ENCODE data around the gene MAGI2.
"Not testable (repeated sequence)": the region's sequence is repeated elsewhere in the genome, so short reads cannot be mapped to it uniquely, and the experiment has no call there.

The MAGI2 gene

GRCh38 chr7:78523930-78524329, 929.5 kb downstream of the MAGI2 start:
- FAIRE-seq, result no peak

- no peak for FAIRE-seq
Measured at GRCh38 chr7:78521961-78522360, 931.5 kb downstream of the MAGI2 start.

DNA sequence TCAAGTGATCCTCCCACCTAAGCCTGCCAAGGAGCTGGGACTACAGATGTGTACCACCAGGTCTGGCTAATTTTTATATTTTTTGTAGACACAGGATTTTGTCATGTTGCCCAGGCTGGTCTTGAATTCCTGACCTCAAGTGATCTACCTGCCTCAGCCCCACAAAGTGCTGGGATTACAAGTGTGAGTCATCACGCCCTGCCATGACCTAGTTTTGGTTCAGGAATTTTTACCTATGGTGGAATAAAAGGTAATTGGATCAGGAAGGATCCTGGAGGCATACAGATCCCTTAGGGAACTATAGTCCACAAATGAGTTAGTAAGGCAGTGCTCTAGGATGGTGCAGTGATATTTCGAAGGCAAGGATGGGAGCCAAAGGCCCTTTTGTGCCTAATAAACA, 937.0 kb downstream of the MAGI2 start:
- FAIRE-seq, result no peak

GRCh38 chr7:78514634-78515033, 938.8 kb downstream of the MAGI2 start:
- FAIRE-seq, result no peak

DNA sequence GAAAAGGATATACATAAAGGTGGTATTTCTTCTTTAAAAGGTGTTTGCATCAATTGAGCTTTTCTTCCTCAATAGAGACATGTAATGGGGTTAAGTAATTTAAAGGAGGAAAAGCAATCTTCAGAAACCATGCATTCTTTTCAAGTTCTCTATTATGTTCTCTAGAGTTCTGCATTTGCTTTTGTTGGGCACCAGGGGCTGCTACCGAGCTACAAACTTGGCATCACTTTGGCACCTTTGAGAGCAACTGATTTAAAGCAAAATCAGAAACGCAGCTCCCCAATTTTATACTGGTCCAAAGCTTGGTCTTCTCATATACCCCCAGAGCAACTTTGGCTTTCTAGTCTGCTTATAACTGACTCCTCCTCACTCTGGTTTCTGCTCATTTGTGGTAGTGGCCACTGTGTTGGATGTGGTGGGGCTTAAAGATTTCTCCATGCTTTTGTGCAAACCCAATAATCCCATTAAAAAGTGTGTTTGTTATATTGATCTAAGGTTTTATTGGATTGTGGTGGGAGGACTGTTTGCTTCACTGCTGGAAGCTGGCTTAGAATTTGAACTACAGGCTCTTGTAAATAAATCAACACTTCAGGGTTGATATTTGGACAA, 942.8 kb downstream of the MAGI2 start:
- no peak for FAIRE-seq

- FAIRE-seq, result not testable (repeated sequence)
Measured at GRCh38 chr7:78503301-78503700, 950.2 kb downstream of the MAGI2 start.

DNA sequence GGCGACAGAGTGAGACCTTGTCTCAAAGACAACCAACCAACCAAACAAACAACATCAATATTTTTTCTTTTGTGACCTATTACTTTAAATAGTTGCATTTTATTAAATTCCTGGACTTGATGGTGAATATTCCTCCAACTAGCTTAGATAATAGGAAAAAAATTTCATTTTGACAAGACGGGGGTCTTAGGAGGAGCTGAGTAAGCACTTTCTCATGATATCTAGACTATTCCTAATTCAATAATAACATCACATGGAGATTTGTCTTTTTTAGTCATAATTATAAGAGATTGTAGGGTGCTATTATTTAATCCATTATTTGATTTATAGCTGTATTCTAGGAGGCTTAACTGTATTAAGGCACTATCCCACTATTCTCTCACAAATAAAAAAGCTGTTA, 952.4 kb downstream of the MAGI2 start:
- FAIRE-seq, result no peak

DNA sequence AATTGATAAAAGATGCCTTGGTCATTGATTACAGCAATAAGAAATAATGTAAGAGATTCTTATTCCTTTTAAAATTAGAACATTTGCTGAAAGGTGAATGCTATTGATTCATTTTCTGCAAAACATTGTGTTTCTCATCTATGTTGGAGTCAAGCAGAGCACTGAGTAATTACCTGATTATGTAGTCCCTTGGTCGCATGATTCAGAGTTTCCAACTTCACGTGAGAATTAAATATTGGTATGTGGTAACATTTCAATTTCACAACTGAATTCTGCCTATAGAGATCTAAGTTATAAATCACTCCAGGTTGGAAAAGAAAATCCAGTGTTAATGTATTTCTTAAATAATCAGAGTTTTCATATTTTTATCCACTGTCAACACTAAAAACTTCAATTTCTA, 953.5 kb downstream of the MAGI2 start:
- FAIRE-seq, result no peak

- no peak for FAIRE-seq
Measured at GRCh38 chr7:78499283-78499682, 954.2 kb downstream of the MAGI2 start.

DNA sequence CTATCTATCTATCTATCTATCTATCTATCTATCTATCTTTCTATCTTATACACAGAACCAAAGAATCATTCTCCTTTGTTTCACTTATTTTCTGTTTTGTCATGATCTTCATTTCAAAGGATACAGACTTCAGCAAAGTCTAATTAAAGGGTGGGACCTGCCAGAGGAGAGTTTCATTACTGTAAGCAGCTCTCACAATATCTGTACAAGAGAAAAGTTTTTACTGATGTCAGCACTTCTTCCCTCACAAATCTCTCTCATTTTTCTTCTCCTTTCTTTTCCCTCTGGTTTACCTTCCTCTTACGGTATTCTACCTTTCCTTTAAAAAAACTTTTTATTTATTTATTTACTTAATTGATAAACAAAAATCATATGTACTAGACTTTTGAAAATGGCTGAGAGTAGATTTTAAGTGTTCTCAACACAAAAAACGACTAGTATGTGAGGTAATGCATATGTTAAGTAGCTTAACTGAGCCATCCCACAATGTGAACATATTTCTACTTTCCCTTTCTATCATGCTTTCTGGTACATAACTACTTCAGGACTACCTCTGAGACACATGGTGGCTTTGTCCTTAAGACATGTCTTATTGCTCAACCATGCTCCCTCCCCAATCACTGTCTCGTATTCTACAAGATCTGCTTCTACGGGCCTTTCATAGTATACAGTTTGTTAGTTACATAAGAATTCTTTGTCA, 955.6 kb downstream of the MAGI2 start:
- no peak for FAIRE-seq

GRCh38 chr7:78496096-78496630, 957.3 kb downstream of the MAGI2 start:
- FAIRE-seq, result no peak

DNA sequence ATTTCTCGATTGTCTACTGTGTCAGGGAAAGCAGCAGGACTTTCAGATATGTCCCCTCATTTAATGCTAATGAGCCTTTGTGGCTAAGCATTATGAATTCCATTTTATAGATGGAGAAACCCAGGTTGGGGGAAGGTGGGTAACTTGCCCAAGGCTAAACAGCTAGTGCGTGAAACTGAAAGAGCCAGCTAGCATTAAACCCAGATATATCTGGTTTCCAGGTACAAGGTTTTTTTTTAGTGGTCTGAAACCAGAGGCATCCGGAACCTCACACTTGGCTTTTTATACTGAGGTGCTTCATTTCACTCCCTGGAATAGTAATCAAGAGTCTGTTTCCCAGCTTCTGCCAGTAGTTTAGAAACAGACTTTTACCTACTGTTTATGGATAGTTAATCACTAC, 960.1 kb downstream of the MAGI2 start:
- no peak for FAIRE-seq

GRCh38 chr7:78492146-78492545, 961.3 kb downstream of the MAGI2 start:
- no peak for FAIRE-seq

- no peak for FAIRE-seq
Measured at GRCh38 chr7:78490524-78490923, 962.9 kb downstream of the MAGI2 start.

GRCh38 chr7:78489476-78490240, 963.8 kb downstream of the MAGI2 start:
- FAIRE-seq, result no peak

DNA sequence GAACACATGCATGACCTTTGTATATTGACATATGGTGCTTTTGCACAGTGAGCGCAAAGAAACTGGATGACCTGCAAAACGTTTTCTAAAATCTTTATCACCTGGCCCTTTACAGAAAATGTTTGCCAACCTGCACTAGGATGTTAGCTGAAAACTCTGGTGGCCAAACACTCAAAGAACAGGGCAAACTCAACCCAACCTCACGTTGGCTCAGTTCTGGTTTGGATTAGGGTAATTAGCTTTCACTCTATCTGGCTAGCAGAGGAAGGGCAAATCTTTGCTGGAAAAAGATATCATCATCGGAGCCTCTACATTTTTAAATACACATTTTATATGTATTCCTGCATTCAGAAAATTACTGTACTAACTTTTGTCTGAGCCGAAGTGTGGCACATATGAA, 966.0 kb downstream of the MAGI2 start:
- no peak for FAIRE-seq

GRCh38 chr7:78479348-78479747, 974.1 kb downstream of the MAGI2 start:
- no peak for FAIRE-seq

GRCh38 chr7:78476851-78477405, 976.5 kb downstream of the MAGI2 start:
- no peak for FAIRE-seq

GRCh38 chr7:78473571-78474301, 979.7 kb downstream of the MAGI2 start:
- FAIRE-seq, result no peak

GRCh38 chr7:78473021-78473420, 980.4 kb downstream of the MAGI2 start:
- FAIRE-seq, result no peak

DNA sequence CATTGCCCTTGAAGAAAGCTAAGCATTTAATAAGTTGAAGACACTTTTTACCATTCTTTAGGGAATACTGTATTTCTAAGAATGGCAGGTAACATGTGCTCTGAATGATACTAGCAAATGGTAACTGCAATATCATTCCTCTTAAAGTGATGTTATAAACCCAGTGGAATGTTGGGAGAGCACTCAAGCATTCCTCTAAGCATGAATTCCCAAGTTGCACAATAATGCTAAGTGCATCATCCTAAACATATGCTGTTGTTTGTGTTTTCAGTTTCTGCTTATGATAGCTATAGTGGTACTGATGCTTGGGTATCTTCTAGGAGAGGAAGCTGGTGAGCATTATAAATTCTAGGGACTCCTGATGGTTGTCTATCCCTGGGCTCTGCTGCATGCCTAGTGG, 980.9 kb downstream of the MAGI2 start:
- FAIRE-seq, result no peak

DNA sequence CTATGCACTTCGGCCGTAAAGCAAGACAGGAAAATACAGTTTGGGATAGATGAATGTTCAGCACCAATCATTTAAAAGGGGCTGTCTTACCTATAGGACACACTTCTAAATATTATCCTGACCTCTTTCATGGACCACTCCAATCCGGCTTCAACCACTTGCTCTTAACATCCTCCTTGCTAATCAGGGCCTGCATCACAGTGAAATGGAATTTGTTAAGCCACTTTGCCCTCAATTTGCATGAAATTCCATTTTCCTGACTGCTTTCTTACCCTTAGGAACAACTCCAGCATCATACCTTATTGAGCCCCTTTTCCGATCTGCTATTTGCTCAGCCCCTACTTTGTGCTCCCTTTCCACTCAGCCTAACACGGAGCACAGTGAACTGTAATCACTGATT, 987.6 kb downstream of the MAGI2 start:
- no peak for FAIRE-seq

- no peak for FAIRE-seq
Measured at GRCh38 chr7:78463039-78463438, 990.4 kb downstream of the MAGI2 start.
